H9 (cell line): ENCODE results near the gene ASGR2. TPM values are rescaled to one million over a fixed set of nuclear protein-coding genes. Genes with fewer than 3 reads are reported as not detected.

Source experiments
- DNase-seq: peaks from one replicate; pipeline ENCODE4 v3.0.0-alpha.2; 2017
- H2AFZ ChIP-seq: one replicate; pipeline ENCODE4 v1.6.1; 2013; ENCODE audit warnings: mild to moderate bottlenecking, low read length, control low read depth, moderate library complexity
- H2AK5ac ChIP-seq: 2 replicates; pipeline ENCODE4 v1.6.1; 2013; ENCODE audit warnings: low read length, control low read depth, mixed read lengths; ENCODE audit not compliant: insufficient read length
- H2BK120ac ChIP-seq: one replicate; pipeline ENCODE4 v1.6.1; 2013; ENCODE audit warnings: low read depth, mild to moderate bottlenecking, low read length, control low read depth, inconsistent platforms; ENCODE audit not compliant: poor library complexity, severe bottlenecking
- H2BK12ac ChIP-seq: 2 replicates; pipeline ENCODE4 v1.6.1; 2013; ENCODE audit warnings: low read length, control low read depth, mixed read lengths, low read depth; ENCODE audit not compliant: insufficient read length
- H2BK15ac ChIP-seq: 2 replicates; pipeline ENCODE4 v1.6.1; 2013; ENCODE audit warnings: low read depth, low read length, control low read depth
- H2BK20ac ChIP-seq: one replicate; pipeline ENCODE4 v1.6.1; 2013; ENCODE audit warnings: low read depth, mild to moderate bottlenecking, low read length, control low read depth, inconsistent platforms; ENCODE audit not compliant: poor library complexity, severe bottlenecking
- H2BK5ac ChIP-seq: 2 replicates; pipeline ENCODE4 v1.6.1; 2013; ENCODE audit warnings: low read length, control low read depth, mixed read lengths; ENCODE audit not compliant: insufficient read length
- H3K14ac ChIP-seq: 2 replicates; pipeline ENCODE4 v1.6.1; 2013; ENCODE audit warnings: low read length, control low read depth; ENCODE audit not compliant: insufficient read depth
- H3K18ac ChIP-seq: 2 replicates; pipeline ENCODE4 v1.6.1; 2013; ENCODE audit warnings: low read depth, mild to moderate bottlenecking, mixed read lengths, low read length, control low read depth; ENCODE audit not compliant: insufficient read length
- H3K23ac ChIP-seq: 2 replicates; pipeline ENCODE4 v1.6.1; 2013; ENCODE audit warnings: low read length, control low read depth, mixed read lengths, low read depth; ENCODE audit not compliant: insufficient read length
- H3K23me2 ChIP-seq: 2 replicates; pipeline ENCODE4 v1.6.1; 2013; ENCODE audit warnings: low read depth, mild to moderate bottlenecking, mixed read lengths, low read length, control low read depth; ENCODE audit not compliant: insufficient read length, poor library complexity, severe bottlenecking
- H3K27ac ChIP-seq: 2 replicates; pipeline ENCODE4 v1.5.1; 2013; ENCODE audit warnings: low read length, control low read depth, mixed read lengths, low read depth; ENCODE audit not compliant: insufficient read length
- H3K27me3 ChIP-seq: 2 replicates; pipeline ENCODE4 v1.6.1; 2013; ENCODE audit warnings: low read length, control low read depth, inconsistent platforms; ENCODE audit not compliant: insufficient read depth
- H3K4ac ChIP-seq: 2 replicates; pipeline ENCODE4 v1.6.1; 2013; ENCODE audit warnings: low read depth, mild to moderate bottlenecking, control low read depth, inconsistent platforms, low read length, moderate library complexity
- H3K4me1 ChIP-seq: 2 replicates; pipeline ENCODE4 v1.6.1; 2013; ENCODE audit warnings: low read length, control low read depth, inconsistent platforms; ENCODE audit not compliant: insufficient read depth
- H3K4me2 ChIP-seq: 2 replicates; pipeline ENCODE4 v1.6.1; 2013; ENCODE audit warnings: low read length, control low read depth, mixed read lengths; ENCODE audit not compliant: insufficient read length, insufficient read depth
- H3K56ac ChIP-seq: 2 replicates; pipeline ENCODE4 v1.6.1; 2013; ENCODE audit warnings: low read depth, mild to moderate bottlenecking, mixed read lengths, low read length, control low read depth; ENCODE audit not compliant: insufficient read length
- H3K79me1 ChIP-seq: 2 replicates; pipeline ENCODE4 v1.6.1; 2013; ENCODE audit warnings: low read depth, mild to moderate bottlenecking, moderate library complexity, low read length, control low read depth, inconsistent platforms; ENCODE audit not compliant: insufficient read depth, poor library complexity, severe bottlenecking
- H3K79me2 ChIP-seq: 2 replicates; pipeline ENCODE4 v1.6.1; 2013; ENCODE audit warnings: low read length, control low read depth, inconsistent platforms; ENCODE audit not compliant: insufficient read depth
- H3K9ac ChIP-seq: 2 replicates; pipeline ENCODE4 v1.6.1; 2013; ENCODE audit warnings: low read length, control low read depth, mixed read lengths; ENCODE audit not compliant: insufficient read length; ENCODE audit errors: extremely low read depth
- H3K9me3 ChIP-seq: one replicate; pipeline ENCODE4 v1.6.1; 2013; ENCODE audit warnings: low read depth, low read length, inconsistent platforms; ENCODE audit not compliant: control insufficient read depth
- H3T11ph ChIP-seq: one replicate; pipeline ENCODE4 v1.6.1; 2013; ENCODE audit warnings: mild to moderate bottlenecking, low read length, control low read depth, inconsistent platforms
- H4K20me1 ChIP-seq: one replicate; pipeline ENCODE4 v1.6.1; 2013; ENCODE audit not compliant: control insufficient read depth, insufficient read length, insufficient read depth
- H4K5ac ChIP-seq: 2 replicates; pipeline ENCODE4 v1.6.1; 2013; ENCODE audit warnings: low read depth, mild to moderate bottlenecking, mixed read lengths, low read length, control low read depth; ENCODE audit not compliant: insufficient read length
- H4K8ac ChIP-seq: replicated peaks from 2 replicates; pipeline ENCODE4 v1.6.1; 2013; ENCODE audit warnings: low read length, control low read depth, mixed read lengths, low read depth; ENCODE audit not compliant: insufficient read length
- H4K91ac ChIP-seq: 2 replicates; pipeline ENCODE4 v1.6.1; 2013; ENCODE audit warnings: low read depth, mild to moderate bottlenecking, moderate library complexity, mixed read lengths, low read length, control low read depth; ENCODE audit not compliant: insufficient read length
- H3K27ac Mint-ChIP-seq, 3 experiments: 2 replicates in 2 of 3; 3 replicates in 1 of 3; pipeline ENCODE4 v1.8.0; 2020 to 2021; ENCODE audit warnings: mixed read lengths in 3 of 3, mild to moderate bottlenecking in 1 of 3, moderate library complexity in 1 of 3
- H3K27me3 Mint-ChIP-seq: 2 replicates; pipeline ENCODE4 v1.8.0; 2021; ENCODE audit warnings: low read depth, mild to moderate bottlenecking, moderate library complexity, mixed read lengths
- H3K36me3 Mint-ChIP-seq, 3 experiments: 2 replicates in 2 of 3; 3 replicates in 1 of 3; pipeline ENCODE4 v1.8.0; 2020 to 2021; ENCODE audit warnings: low read depth in 3 of 3, mixed read lengths in 3 of 3; ENCODE audit not compliant: insufficient read depth in 1 of 3
- H3K4me1 Mint-ChIP-seq, 2 experiments: 2 replicates each; pipeline ENCODE4 v1.8.0; 2020; ENCODE audit warnings: mixed read lengths in 2 of 2
- H3K4me3 Mint-ChIP-seq, 2 experiments: 2 replicates in 1 of 2; 3 replicates in 1 of 2; pipeline ENCODE4 v1.8.0; 2020 to 2021; ENCODE audit warnings: mild to moderate bottlenecking in 2 of 2, mixed read lengths in 2 of 2, moderate library complexity in 1 of 2
- H3K9me3 Mint-ChIP-seq, 2 experiments: 2 replicates in 1 of 2; 3 replicates in 1 of 2; pipeline ENCODE4 v1.8.0; 2020; ENCODE audit warnings: mild to moderate bottlenecking in 2 of 2, mixed read lengths in 2 of 2, moderate library complexity in 1 of 2
- CTCF ChIP-seq: fragments of 200-600 bp; sonication (generic); conservative IDR thresholded peaks from 3 replicates; pipeline ENCODE4 v1.8.0; 2021; ENCODE audit warnings: antibody characterized with exemption, mild to moderate bottlenecking
- WGBS: extraction: QIAGEN DNeasy Blood & Tissue Kit; methylation state at CpG from one replicate; pipeline ENCODE4 v1.1.7; 2013; ENCODE audit warnings: missing lambda C conversion rate, low lambda C conversion rate, mixed read lengths; ENCODE audit not compliant: insufficient read length; ENCODE audit errors: extremely low coverage; 5-methylcytosine and 5-hydroxymethylcytosine counted together
- total RNA-seq: library from RNA; stranded (reverse); gene quantifications from 2 replicates; pipeline ENCODE4 v1.2.1, GENCODE V29; 2021

Gene ASGR2
- total RNA-seq, 1 experiment from 2014 or later = not detected

- Mint-ChIP-seq H3K27me3 (peaks cover 26% of the 10 kb centered on the region), H3K4me1 (peaks cover 5 to 6% of the 10 kb centered on the region in 2 experiments), H3K27ac (no peak overlapping the region), H3K9me3 (no peaks in the 10 kb centered on the region; a peak in 1 of 5 replicates), H3K36me3 (no peaks in the 10 kb centered on the region), H3K4me3 (no peak overlapping the region)
- Histone ChIP-seq H2BK5ac (no peak overlapping the region), H3K9me3 (no peaks in the 10 kb centered on the region), H4K5ac (no peak overlapping the region), H3K27me3 (no peaks in the 10 kb centered on the region), H3K23me2 (no peaks in the 10 kb centered on the region), H3K56ac (no peak overlapping the region), H3K23ac (no peak overlapping the region), H3K27ac (no peak overlapping the region), H2AK5ac (no peak overlapping the region), H3K4ac (no peak overlapping the region), H3K9ac (no peak overlapping the region), H2BK12ac (no peak overlapping the region), H3T11ph (no peak overlapping the region), H2BK20ac (no peak overlapping the region), H3K4me1 (no peaks in the 10 kb centered on the region), H3K14ac (no peak overlapping the region), H4K91ac (no peak overlapping the region), H2AFZ (no peak overlapping the region), H4K8ac (no peak overlapping the region), H4K20me1 (no peaks in the 10 kb centered on the region), H3K18ac (no peak overlapping the region), H2BK15ac (no peak overlapping the region), H3K79me1 (no peaks in the 10 kb centered on the region), H3K79me2 (no peaks in the 10 kb centered on the region), H2BK120ac (no peak overlapping the region), H3K4me2 (no peak overlapping the region)
- WGBS = no CpG with 5 or more reads among the region's 11 CpGs
- no peak for TF ChIP-seq CTCF
- no peak for DNase-seq
Observed at GRCh38 chr17:7119314-7119713, 4.7 kb upstream of the ASGR2 start.
